HEK293 (cell line): ENCODE results near the gene SP140L.

Source experiments
- CTCF ChIA-PET: fragments of 350-600 bp; formaldehyde crosslinking; extraction: SDS; loops from one replicate; lab custom pipeline; 2021; ENCODE audit warnings: antibody characterized with exemption; lab: Yijun Ruan, JAX
- POLR2A ChIA-PET: fragments of 300-600 bp; formaldehyde crosslinking; extraction: SDS; loops from one replicate; lab custom pipeline; 2020; ENCODE audit warnings: antibody characterized with exemption, inconsistent platforms; lab: Yijun Ruan, JAX
- H3K27ac ChIP-seq: fragments of 200-500 bp; sonication (Bioruptor generic); 2 replicates; pipeline ENCODE4 v1.5.1; 2014; ENCODE audit warnings: low read depth, low read length, control low read depth, inconsistent platforms; ENCODE audit errors: extremely low read depth
- H3K36me3 ChIP-seq, 2 experiments: fragments of 200-500 bp in 1 of 2; sonication (Bioruptor generic) in 1 of 2; 1 replicate in 1 of 2; 2 replicates in 1 of 2; pipeline ENCODE4 v1.5.1; 2014 to 2017; ENCODE audit warnings: inconsistent platforms in 2 of 2, low read length in 2 of 2; ENCODE audit not compliant: control insufficient read depth in 2 of 2, insufficient read depth in 1 of 2
- H3K4me1 ChIP-seq: fragments of 200-500 bp; sonication (Bioruptor generic); 2 replicates; pipeline ENCODE4 v1.5.1; 2014; ENCODE audit warnings: mild to moderate bottlenecking, low read length, inconsistent platforms; ENCODE audit not compliant: control insufficient read depth, insufficient read depth
- H3K4me3 ChIP-seq: 2 replicates; pipeline ENCODE4 v1.5.1; 2011; ENCODE audit warnings: low read depth, mild to moderate bottlenecking, control low read depth, low read length, moderate library complexity
- H3K9me3 ChIP-seq: fragments of 200-500 bp; sonication (Bioruptor generic); 2 replicates; pipeline ENCODE4 v1.5.1; 2014; ENCODE audit warnings: low read depth, low read length, inconsistent platforms; ENCODE audit not compliant: control insufficient read depth, insufficient read depth
- CTCF ChIP-seq: fragments of 450-650 bp; formaldehyde crosslinking; IDR thresholded peaks from 2 replicates; pipeline ENCODE4 v1.5.1; 2016; ENCODE audit warnings: missing biosample characterization, missing genetic modification characterization
- GLI4 ChIP-seq: fragments of 450-650 bp; formaldehyde crosslinking; IDR thresholded peaks from 2 replicates; pipeline ENCODE4 v1.5.1; 2016; ENCODE audit warnings: missing biosample characterization, missing genetic modification characterization
- HIC1 ChIP-seq: fragments of 450-650 bp; formaldehyde crosslinking; IDR thresholded peaks from 2 replicates; pipeline ENCODE4 v1.5.1; 2016; ENCODE audit warnings: missing biosample characterization, missing genetic modification characterization
- OSR2 ChIP-seq: fragments of 450-650 bp; formaldehyde crosslinking; IDR thresholded peaks from 2 replicates; pipeline ENCODE4 v1.5.1; 2016; ENCODE audit warnings: missing biosample characterization, missing genetic modification characterization
- REST ChIP-seq: fragments of 450-650 bp; formaldehyde crosslinking; IDR thresholded peaks from 2 replicates; pipeline ENCODE4 v1.5.1; 2016; ENCODE audit warnings: missing biosample characterization, missing genetic modification characterization
- SP3 ChIP-seq: fragments of 450-650 bp; formaldehyde crosslinking; IDR thresholded peaks from 2 replicates; pipeline ENCODE4 v1.5.1; 2016; ENCODE audit warnings: missing biosample characterization, missing genetic modification characterization
- TRIM28 ChIP-seq: IDR thresholded peaks from 2 replicates; pipeline ENCODE4 v1.6.1; 2011; ENCODE audit warnings: low read length, control low read depth, borderline replicate concordance
- ZBTB26 ChIP-seq: fragments of 450-650 bp; formaldehyde crosslinking; optimal IDR thresholded peaks from 2 replicates; pipeline ENCODE3; 2016; ENCODE audit warnings: missing biosample characterization, mild to moderate bottlenecking, missing genetic modification characterization
- ZNF202 ChIP-seq: fragments of 450-650 bp; formaldehyde crosslinking; IDR thresholded peaks from 2 replicates; pipeline ENCODE4 v1.5.1; 2016; ENCODE audit warnings: missing biosample characterization, missing genetic modification characterization, borderline replicate concordance
- ZNF223 ChIP-seq: fragments of 450-650 bp; formaldehyde crosslinking; IDR thresholded peaks from 2 replicates; pipeline ENCODE4 v1.5.1; 2016; ENCODE audit warnings: missing biosample characterization, missing genetic modification characterization
- ZNF280C ChIP-seq: fragments of 450-650 bp; formaldehyde crosslinking; IDR thresholded peaks from 2 replicates; pipeline ENCODE4 v1.5.1; 2016; ENCODE audit warnings: missing biosample characterization, missing genetic modification characterization
- ZNF341 ChIP-seq: fragments of 450-650 bp; formaldehyde crosslinking; IDR thresholded peaks from 2 replicates; pipeline ENCODE4; 2016; ENCODE audit warnings: low read depth, missing biosample characterization, missing genetic modification characterization
- ZNF48 ChIP-seq: fragments of 450-650 bp; formaldehyde crosslinking; IDR thresholded peaks from 2 replicates; pipeline ENCODE4 v1.5.1; 2016; ENCODE audit warnings: missing biosample characterization, missing genetic modification characterization
- ZNF623 ChIP-seq: fragments of 450-650 bp; formaldehyde crosslinking; IDR thresholded peaks from 2 replicates; pipeline ENCODE4 v1.5.1; 2016; ENCODE audit warnings: missing biosample characterization, missing genetic modification characterization
- ZNF777 ChIP-seq: fragments of 450-650 bp; formaldehyde crosslinking; IDR thresholded peaks from 2 replicates; pipeline ENCODE4 v1.5.1; 2017; ENCODE audit warnings: missing biosample characterization, missing genetic modification characterization, borderline replicate concordance
- ZSCAN16 ChIP-seq: fragments of 450-650 bp; formaldehyde crosslinking; IDR thresholded peaks from 2 replicates; pipeline ENCODE4 v1.5.1; 2016; ENCODE audit warnings: missing biosample characterization, missing genetic modification characterization

Gene SP140L

GRCh38 chr2:230346921-230347533 lies 20.0 kb downstream of the SP140L start:
- Histone ChIP-seq H3K27ac (no peak overlapping the region), H3K9me3 (no peaks in the 10 kb centered on the region), H3K4me3 (no peak overlapping the region), H3K36me3 (no peaks in the 10 kb centered on the region), H3K4me1 (no peaks in the 10 kb centered on the region)
- CTCF ChIA-PET, result no interaction called here
- no peak for TF ChIP-seq GLI4 (tag by site-specific recombination)
- no peak for TF ChIP-seq ZNF623 (tag by site-specific recombination)
- no peak for TF ChIP-seq ZNF280C (tag by site-specific recombination)
- POLR2A ChIA-PET, result no interaction called here

GRCh38 chr2:230347659-230348305 lies 20.8 kb downstream of the SP140L start:
- H3K4me3 ChIP-seq, result no peak overlapping the region
- ChIA-PET POLR2A (no interaction called here), CTCF (no interaction called here)

GRCh38 chr2:230348787-230349186 lies 21.8 kb downstream of the SP140L start:
- Histone ChIP-seq H3K27ac (no peak overlapping the region), H3K36me3 (no peaks in the 10 kb centered on the region), H3K4me3 (no peak overlapping the region), H3K4me1 (no peaks in the 10 kb centered on the region), H3K9me3 (no peaks in the 10 kb centered on the region)
- ChIA-PET CTCF (interaction anchor here (0.7 kb wide), 1 partner anchor 19 kb away, joined by 3 read pairs; no protein-coding TSS in a partner anchor), POLR2A (no interaction called here)
- TF ChIP-seq REST (tag by site-specific recombination) (no peak), ZNF48 (no peak), HIC1 (tag by site-specific recombination) (no peak), ZNF341 (no peak), ZNF202 (tag by site-specific recombination) (no peak)

More at GRCh38 chr2:230347659-230348305, 20.8 kb downstream of the SP140L start:
- Histone ChIP-seq H3K4me1 (no peaks in the 10 kb centered on the region), H3K9me3 (no peaks in the 10 kb centered on the region), H3K36me3 (no peaks in the 10 kb centered on the region), H3K27ac (no peak overlapping the region)
- no peak for TF ChIP-seq ZBTB26 (tag by site-specific recombination)
- no peak for TF ChIP-seq TRIM28
- TF ChIP-seq ZNF341, result no peak
- no peak for TF ChIP-seq SP3 (tag by site-specific recombination)
- TF ChIP-seq ZNF223, result no peak
- TF ChIP-seq OSR2, result no peak
- TF ChIP-seq CTCF (tag by site-specific recombination), result no peak
- no peak for TF ChIP-seq ZNF623 (tag by site-specific recombination)
- TF ChIP-seq ZSCAN16 (tag by site-specific recombination), result no peak
- no peak for TF ChIP-seq ZNF777 (tag by site-specific recombination)
